Cortex of kidney (tissue), 1 donor: ENCODE data around the gene MFSD2B.
"Not testable (repeated sequence)": the region's sequence is repeated elsewhere in the genome, so short reads cannot be mapped to it uniquely, and the experiment has no call there.

Experiments
- DNase-seq: peaks from one replicate; lab custom pipeline; 2025; lab: John Stamatoyannopoulos, UW

The MFSD2B gene

GRCh38 chr2:24009680-24010476, at the start of gene MFSD2B:
Gene MFSD2B, plus strand, starts transcription at chr2:24010085. Its CDS starts 12 bp downstream, at chr2:24010097.
- DNase-seq: no peak

- DNase-seq: no peak
Measured at GRCh38 chr2:23967846-23968245, 42.0 kb upstream of the MFSD2B start.

GRCh38 chr2:23976883-23977282, 33.0 kb upstream of the MFSD2B start:
- no peak for DNase-seq

GRCh38 chr2:23988371-23988770, 21.5 kb upstream of the MFSD2B start:
- no peak for DNase-seq

- DNase-seq: no peak
Measured at GRCh38 chr2:23992931-23993330, 17.0 kb upstream of the MFSD2B start.

GRCh38 chr2:23993736-23994269, 16.1 kb upstream of the MFSD2B start:
- no peak for DNase-seq

GRCh38 chr2:23994567-23994966, 15.3 kb upstream of the MFSD2B start:
- DNase-seq: no peak

GRCh38 chr2:24007693-24008092, 2.2 kb upstream of the MFSD2B start:
- DNase-seq: no peak

- DNase-seq: no peak
Measured at GRCh38 chr2:24008672-24009366, 1.1 kb upstream of the MFSD2B start.

- DNase-seq: no peak
Measured at GRCh38 chr2:24009367-24009679, 562 bp upstream of the MFSD2B start.

GRCh38 chr2:24010477-24011249, 778 bp downstream of the MFSD2B start:
- DNase-seq: no peak

- DNase-seq: no peak
Measured at GRCh38 chr2:24011250-24012104, 1.6 kb downstream of the MFSD2B start.

GRCh38 chr2:24012521-24013188, 2.8 kb downstream of the MFSD2B start:
- DNase-seq: no peak

GRCh38 chr2:24014902-24015301, 5.0 kb downstream of the MFSD2B start:
- DNase-seq: not testable (repeated sequence)

- no peak for DNase-seq
Measured at GRCh38 chr2:24015562-24016375, 5.9 kb downstream of the MFSD2B start.

- no peak for DNase-seq
Measured at GRCh38 chr2:24016376-24016761, 6.5 kb downstream of the MFSD2B start.

- no peak for DNase-seq
Measured at GRCh38 chr2:24016853-24017703, 7.2 kb downstream of the MFSD2B start.

- no peak for DNase-seq
Measured at GRCh38 chr2:24017711-24018110, 7.8 kb downstream of the MFSD2B start.

- no peak for DNase-seq
Measured at GRCh38 chr2:24018241-24018640, 8.4 kb downstream of the MFSD2B start.
